Right kidney (tissue), 1 donor: ENCODE data around the gene JHY.
A peak's percentile ranks its signal among the peaks of the same experiment; 100 is the strongest.

Source experiments
- DNase-seq: peaks from one replicate; pipeline ENCODE4 v3.0.0-alpha.2; 2016

The JHY gene

DNA sequence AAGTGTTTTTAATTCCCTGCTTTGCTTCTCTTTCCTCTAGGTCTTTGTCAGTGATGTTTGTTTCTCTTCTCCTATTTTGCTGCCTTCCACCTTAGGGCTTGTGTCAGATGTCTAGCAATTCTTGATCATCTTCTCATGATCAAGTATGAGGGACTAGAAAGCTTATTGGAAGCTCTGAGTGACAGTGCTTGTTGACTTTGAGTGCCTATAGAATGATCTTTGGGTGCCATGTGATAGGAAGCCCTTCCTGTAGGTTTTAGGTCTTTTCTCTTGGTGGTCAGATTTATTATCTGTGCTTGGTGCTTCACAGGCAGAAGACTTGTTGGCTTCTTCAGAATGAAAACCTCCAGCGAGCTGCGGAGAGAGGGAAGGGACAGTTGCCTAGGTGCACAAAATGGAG lies 56.0 kb downstream of the JHY start:
- no peak for DNase-seq

DNA sequence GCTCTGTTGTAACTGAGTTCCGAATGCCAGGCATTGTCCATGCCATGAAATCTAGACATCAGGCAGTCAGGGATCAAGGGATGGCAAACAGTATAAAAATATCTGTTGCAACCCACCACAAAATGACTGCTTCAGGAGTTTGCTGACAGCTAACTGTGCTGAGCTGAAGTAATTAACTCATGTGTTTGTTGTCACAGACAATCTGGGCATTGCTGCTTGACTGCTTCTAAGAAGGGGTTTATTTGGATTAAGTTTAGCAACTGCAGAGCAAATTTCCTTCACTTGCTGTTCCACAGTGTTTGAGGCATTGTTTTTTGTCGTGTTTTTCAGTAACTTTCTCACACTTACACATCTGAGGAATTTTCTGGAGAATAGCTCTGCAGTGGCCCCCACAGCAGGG lies 68.7 kb downstream of the JHY start:
- no peak for DNase-seq

DNA sequence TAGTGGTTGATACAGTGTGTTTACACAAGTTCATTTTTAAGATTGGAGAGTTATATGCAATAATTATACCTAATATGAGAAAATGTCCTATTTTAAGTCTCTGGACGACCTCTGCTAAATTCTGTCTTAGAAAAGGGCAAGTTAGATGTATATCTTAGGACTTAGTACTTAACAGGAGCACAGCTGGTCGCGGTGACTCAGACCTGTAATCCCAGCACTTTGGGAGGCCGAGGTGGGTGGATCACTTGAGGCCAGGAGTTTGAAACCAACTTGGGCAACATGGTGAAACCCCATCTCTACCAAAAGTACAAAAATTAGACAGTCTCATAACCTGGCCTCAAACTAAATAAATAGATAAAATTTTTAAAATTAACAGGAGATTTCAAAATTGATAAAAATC lies 71.9 kb downstream of the JHY start:
- no peak for DNase-seq

DNA sequence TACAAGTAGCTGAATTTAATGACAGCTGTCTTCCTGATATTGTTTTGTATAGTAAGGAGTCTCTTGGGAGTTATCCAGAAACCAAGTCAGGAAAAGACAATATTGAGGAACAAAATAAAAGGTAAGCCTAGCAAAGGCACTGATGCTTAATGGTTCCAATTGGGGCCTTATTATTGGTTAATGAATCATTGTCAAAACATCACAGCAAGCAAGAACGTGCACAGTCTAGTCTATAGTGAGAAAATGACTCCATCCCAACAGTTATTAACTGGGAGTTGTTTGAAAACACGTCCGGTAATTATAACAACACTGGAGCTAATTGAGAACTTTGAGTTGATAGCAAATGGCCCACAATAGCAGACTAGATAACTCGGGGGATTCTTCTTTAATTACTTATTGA lies 81.4 kb downstream of the JHY start:
- DNase-seq, result no peak

DNA sequence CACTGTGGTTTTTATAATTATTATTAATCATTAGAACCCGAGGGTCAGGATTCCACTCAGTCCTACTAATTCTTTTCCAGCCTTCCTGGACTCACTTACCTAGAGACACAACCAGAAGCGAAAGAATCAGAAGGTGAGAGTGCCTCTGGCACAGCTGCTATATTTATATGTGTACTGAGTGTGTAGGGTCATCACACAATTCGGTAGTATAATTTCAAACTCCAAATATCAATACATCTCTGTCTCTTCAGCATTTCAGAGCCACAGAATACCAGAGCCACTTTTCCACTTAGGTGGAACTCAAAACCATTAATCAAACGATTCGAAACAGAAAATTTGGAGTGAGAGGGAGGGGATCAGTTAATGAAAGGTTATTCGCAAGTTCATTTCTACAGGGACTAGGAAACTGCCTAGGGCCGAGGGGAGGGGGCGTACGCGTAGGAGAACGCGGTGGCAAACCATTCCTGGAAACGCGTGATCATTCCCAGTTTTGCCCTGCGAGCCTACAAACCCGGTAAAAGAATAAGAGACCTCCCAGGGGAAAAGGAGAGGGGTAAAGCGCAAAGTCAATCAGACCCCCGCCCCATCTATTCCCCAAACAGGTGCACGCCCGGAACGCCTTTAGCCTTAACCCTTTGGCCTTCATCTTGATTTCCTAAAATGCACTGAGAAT lies 93.6 kb downstream of the JHY start:
- DNase-seq, result peak; percentile 27

DNA sequence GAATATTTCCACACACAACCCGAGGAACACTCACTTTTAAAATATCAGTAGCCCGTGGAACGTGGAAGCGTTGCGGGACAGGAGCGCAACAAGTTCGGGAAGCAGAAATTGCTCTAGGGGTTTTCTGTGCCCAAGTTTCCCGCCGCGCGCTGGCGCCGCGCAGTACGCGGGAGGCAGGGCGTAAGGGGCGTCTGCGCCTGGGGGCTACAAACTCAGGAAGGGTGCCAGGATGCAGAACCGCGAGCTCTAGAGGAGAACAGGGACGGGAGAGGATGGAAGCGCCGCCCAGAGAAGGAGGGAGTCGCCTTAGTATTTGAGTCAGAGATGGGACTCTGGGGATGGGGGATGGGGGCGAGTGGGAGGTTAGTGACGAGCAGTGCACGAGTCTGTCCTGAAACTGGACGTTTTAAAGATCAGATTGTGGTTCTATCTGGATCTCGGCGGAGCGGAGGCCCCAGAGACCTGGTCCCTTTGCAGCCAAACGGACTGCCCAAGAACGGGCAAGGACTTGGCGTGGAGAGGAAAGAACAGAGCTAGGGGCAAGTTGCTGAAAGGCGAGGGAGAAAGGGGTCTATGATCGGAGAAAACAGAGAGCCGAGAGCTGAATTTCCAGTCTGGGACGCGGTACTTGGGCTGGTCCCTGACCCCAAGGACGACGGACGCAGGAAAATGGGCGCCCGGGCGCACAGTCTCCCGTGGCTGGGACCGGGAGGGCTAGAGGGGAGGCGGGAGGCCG lies 94.3 kb downstream of the JHY start:
- peak; percentile 69 for DNase-seq

DNA sequence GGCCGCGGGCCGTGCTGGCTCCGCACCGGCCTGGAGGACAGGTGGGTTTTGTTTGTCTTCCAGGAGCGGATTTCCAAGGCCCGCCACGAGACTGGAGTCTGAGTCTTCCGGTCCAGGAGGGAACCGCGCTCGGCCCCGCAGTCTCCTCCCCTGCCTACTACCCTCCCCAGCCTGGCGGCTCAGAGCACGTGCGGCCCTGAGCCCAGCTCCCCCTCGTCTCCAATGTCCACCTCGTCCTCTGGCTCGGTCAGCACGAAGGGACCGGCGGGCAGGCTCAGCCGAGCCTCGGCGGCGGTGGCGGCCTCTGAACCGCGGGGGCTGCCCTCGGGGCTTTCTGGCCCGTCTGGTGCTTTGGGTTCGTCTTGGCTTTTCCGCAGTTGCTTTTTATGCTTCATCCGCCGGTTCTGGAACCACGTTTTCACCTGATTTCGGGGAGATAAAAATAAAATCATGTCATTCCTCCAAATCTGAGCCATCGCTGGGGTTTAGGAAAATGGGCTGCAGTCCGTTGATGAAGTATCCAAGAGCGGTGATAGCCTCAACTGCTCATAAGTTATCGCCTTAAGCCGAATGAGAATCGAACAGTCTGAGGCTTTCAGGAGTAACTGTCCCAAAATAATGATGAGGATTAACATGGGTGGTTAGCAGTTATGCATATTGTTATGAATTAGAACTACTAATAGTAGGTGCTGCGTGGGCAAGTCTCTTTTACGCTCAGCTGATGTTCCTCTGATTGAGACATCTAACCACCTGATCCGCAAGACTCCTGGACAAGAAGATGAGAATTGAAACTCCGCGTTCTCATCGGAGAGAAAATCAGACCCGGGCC lies 95.1 kb downstream of the JHY start:
- no peak for DNase-seq

DNA sequence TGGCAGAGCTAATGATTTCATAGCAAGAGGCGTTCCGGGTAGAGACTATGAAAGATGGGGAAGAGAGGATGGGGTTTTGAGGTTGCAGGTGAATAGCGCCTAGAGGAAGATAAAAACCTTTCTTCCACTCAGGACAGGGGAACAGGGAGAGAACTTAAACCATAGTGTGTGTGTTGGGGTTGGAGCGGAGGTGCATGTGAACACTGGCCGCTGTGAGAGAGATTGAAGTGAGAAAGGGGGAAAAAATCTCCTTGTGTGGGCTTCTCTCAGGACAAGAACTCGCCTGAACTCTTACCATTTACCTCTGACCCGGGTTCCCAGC lies 95.7 kb downstream of the JHY start:
- peak; percentile 35 for DNase-seq

DNA sequence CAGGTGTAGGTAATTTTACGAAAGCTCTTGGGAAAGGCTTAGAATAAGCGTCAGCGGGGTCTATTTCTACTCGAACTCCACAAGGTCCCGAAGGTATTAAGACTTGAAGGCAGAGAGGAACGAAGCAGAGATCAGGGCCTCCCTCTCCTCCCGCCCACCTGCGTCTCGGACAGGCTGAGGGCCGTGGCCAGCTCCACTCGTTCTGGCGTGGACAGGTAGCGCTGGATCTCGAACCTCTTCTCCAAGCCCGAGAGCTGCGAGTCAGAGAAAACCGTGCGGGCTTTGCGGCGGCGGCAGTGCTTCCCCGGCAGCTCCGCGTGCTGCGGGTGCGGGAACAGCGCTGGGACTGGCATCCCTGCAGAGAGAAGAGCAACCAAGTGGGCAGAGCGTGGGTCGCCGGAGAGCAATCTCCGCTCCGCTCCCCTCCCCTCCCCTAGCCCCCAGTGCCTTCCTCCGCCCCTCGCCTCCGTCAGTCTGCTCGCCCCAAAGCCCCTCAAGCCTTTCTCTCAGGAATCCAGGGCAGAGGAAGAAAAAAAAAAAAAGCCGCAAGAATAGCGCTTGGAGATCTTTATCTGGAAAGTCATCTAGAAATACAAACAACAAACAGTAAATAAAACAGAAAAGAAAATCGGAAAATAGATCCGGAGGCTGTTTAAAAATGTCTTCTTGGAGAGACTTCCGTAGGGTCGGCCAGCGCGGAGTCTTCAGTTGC lies 96.7 kb downstream of the JHY start:
- DNase-seq, result peak; percentile 23

DNA sequence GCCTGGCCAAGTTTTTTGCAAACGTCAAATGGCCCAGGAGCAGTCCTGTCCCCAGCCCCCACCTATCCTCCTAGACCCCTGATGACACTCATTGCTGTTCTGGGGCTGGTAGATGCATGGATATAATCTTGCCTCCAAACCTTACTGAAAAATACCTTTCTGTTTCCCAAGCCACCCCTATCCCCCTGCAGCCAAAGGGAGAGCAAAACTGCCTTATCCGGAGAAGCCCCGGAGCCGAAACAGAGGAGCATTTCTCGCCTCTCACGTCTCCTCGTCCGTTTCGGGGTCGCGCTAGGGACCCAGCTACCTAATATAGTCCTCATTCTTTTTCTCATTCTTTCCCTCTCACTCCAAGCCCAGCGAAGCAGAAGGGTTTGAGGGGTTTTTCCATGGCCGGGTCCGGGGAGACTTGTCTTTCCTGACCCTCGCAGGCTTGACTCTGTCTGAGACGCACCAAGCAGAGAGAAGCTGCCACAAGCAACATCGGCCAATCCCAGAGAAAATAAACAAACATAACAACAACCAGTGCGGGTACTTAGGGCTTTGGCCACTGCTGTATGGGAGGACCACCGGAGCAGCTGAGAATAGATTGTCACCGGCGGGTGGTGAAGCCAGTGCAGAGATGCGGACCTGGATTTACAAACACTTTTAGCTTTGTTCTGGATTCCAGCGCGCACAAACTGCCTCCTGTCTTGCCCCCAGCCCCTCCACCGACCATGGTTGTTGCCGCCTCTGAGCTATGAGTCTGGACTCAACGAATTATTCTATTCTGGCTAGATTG lies 97.4 kb downstream of the JHY start:
- DNase-seq, result peak; percentile 46

DNA sequence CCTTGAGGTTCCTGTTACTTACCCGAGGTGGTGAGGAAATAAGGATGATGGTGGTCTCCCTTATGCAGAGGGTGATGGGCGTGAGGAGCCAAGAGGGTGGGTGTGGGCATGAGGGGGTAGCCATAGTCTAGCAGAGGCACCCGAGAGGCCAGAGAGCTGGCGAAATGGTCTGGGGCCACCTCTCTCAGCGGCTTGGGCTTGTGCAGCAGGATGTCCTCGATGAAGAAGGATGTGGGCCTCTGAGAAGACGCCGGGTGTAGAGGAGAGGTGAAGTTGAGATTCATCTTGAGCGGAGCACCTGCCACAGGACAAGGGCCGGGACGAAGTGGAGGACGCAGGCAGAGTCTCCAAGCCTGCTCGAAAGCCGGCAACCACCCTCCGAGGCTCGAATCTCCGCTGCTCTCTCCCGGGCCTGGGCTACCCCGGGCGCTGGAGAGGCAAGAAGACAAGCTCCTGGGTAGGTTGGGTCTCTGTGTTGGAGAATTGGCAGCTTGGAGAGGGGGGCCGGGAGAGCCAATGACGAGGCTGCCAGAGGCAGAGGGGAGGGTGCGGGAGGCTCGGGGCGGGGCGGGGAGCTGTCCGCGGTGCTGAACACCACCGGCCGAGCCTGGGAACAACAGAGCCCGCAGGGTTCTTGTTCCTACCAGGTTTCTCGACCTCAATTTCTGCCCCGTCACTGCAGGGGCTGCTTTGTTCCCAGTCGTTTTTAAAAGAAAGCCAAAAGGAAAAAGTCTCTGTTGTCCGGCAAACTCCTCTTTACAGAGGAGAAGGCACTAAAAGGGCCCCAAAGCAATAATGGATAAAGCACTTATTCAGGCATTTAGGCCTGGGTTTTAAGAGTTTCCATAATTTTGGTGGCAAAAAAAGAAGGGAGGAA lies 99.1 kb downstream of the JHY start, which contains the start of gene BSX:
Gene BSX, minus strand, starts transcription at position 447 of the 877 bp plus-strand sequence. Its CDS starts 163 bp downstream, at position 284.
- DNase-seq, result peak; percentile 61

DNA sequence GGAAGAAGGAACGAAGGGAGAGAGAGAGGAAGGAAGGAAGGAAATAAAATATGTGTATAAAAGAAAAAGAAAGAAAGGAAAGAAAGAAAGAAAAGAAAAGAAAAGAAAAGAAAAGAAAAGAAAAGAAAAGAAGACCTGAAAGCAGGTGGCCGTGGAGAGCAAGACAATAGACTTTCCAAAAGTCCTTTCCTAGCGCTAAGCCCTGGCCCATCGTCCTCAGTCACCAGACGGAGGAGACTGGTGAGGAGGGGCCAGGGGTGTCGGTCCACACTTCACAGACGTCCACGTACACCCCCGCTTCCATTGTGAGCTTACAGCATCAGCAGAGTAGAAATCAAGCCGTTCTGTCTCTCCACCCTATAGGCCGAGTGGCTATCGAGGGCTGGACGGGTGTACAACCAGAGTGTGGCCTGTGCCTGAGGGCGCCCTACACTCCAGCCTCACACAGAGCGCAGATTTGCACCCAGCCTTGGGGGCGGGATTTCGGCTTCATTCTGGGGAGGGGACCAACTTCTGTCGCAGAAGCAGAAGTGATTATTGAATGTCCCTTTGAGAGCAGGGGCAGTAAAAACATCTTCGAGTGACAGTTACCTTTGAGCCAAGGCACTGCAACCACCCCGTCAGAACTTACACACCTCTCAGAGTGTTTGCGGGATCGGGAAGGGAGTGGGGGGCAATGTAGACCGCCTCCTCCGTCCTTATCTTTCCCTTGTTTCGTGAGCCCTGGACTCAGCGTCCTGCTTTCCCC lies 101.1 kb downstream of the JHY start:
- peak; percentile 24 for DNase-seq

DNA sequence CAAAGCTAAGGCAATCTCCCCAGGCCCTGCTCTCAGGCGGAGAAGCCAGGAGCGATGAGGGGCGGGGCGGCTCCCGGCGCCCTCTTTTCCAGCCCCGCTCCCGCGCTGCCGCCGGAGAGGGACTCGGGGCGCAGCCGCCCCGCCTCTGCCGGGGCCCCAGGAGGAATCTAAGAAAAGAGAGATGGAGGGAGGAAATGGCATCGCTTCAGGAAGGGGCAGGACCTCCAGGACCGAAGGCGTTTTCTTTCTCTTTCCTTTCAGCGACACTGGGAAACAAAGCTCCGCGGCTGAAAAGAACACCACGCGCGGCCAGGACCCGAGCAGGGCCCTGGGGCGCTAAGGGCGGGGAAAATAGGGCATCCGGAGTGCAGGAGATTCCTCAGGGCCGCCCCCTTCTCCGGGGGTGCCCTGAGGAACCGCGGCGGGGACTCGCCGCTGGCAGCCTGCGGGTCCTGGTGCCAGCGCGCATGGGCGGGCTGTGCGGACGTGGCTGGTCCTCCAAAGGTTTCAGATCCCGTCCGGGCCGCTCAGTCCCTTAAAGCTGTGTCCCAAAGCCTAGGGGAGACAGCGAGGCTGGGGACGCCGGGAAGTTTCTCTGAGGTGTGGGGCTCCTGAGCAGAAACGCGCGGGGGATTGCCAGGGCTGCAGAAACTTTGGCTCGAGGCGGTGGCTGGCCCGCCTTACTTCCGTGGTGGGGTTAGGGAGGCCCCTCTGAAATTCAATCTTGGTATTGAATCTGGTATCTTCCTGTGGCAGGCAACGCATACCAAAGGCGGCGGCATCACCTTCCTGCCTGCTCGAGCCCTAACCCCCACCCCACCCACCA lies 101.8 kb downstream of the JHY start:
- peak; percentile 66 for DNase-seq

DNA sequence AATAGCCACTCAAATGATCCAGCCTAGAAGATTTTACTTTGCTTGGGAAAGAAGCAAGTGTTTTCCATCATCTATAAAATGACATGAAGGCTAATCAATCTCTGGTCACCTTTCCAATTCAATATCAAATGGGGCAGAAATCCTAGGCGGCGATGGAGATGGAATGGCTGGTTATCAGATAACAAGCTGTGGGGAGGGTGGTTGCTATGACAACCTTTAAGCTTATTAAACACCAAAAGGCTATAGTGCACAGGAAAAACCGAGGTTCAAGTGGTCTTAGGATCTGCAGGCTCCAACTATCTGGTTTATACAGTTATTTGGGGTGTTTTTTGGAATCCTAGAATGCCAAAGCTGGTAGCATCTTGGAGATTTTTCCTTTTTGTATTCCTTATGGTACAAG lies 113.0 kb downstream of the JHY start:
- no peak for DNase-seq

DNA sequence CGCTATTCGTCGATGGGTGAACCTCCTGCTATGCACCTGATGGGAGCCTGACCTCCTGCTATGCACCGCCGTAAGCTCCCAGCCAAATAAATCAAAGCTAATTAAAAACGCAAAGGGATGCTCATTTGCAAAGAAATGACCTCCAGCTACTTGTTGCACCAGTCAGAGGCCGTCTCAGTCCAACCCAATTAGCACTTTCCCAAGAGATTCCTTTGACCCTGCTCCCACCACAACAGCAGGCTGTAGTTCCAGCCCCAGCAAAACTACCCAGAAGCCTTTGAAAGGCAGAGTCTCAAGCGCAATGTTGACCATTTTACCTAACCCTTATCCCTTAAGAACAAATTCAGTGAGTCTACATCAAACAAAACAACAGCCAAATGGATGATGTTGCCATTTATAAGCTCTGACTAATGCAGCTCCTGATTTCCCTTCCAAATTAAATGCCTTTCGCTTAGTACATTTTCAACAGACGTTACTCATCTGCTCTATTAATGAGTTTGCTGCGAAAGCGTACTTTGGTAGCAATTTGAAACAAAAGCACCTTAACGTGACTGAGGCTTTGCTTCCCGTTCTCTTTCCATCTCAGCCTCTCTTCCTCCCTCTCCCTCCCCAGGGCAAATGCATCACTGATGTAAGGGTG lies 116.3 kb downstream of the JHY start:
- DNase-seq, result no peak

DNA sequence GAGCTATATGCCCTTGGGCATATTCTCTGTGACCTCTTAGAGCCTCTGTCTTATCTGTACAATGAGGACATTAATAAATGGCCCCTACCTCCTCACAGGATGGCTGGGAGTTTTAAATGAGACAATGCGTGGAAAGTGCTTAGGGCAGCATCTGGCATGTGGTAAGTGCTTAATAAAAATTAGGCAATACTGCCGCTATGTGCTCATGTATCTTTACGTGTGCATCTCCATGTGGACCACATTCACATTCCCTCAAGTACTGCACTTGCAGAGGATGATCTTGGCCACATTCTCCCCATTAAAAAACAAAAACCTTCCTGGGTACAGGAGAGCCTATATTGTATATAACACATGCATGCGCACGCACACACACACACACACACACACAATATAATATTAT lies 118.2 kb downstream of the JHY start:
- DNase-seq, result no peak

DNA sequence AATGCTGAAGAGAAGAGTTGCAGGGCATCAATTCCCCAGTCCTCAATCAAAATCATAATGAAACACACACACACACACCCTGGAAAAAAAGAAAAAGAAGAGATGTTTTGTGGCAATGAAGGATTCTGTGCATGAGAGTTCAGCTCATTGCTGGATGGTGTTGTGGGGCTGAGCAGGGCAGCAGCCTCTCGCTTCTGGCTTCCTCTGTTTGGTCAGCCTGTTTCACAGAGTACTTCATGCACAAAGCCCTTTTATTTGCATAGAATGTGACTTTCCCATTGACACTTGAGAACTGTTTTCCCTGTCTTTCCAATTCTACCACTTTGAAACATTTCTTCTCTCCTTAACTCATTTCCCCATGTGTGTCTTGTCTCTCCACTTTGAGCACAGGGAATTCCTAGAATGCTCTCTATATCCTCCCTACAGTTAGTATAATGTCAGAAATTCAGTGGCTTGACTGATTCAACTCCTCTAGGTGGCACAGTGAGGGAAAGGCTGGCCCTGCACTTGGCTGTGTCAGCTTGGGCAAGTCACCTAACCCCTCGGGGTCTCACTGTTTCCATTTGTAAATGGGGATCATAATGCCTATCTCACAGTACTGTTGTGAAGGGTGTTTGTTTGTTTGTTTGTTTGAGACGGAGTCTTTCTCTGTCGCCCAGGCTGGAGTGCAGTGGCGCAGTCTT lies 124.4 kb downstream of the JHY start:
- no peak for DNase-seq
